Keratinocyte (primary cell): ENCODE data around the gene TMEM151A. TPM values are rescaled to one million over a fixed set of nuclear protein-coding genes. Genes with fewer than 3 reads are reported as not detected.

Experiments
- DNase-seq: peaks from one replicate; pipeline ENCODE4 v3.0.0-alpha.2; 2011; ENCODE audit warnings: low read depth, missing footprints, low spot score
- FAIRE-seq: peaks from 2 replicates; lab custom pipeline; 2011; peaks lifted over from hg19 to GRCh38; lab: Jason Lieb, UNC
- H2AFZ ChIP-seq: 2 replicates; pipeline ENCODE4 v1.6.0; 2012; ENCODE audit warnings: low read length, control low read depth, inconsistent platforms; ENCODE audit not compliant: control insufficient read depth
- H3K27ac ChIP-seq: 2 replicates; pipeline ENCODE4 v1.5.1; 2011; ENCODE audit warnings: low read length; ENCODE audit not compliant: control insufficient read depth, insufficient read depth
- H3K27me3 ChIP-seq: 3 replicates; pipeline ENCODE4 v1.6.0; 2011; ENCODE audit warnings: low read length; ENCODE audit not compliant: control insufficient read depth, insufficient read depth; ENCODE audit errors: extremely low read depth
- H3K36me3 ChIP-seq, 2 experiments: 2 replicates in 1 of 2; 3 replicates in 1 of 2; pipeline ENCODE4 v1.5.1; 2011; ENCODE audit warnings: low read length in 2 of 2, mild to moderate bottlenecking in 1 of 2; ENCODE audit not compliant: control insufficient read depth in 2 of 2, insufficient read depth in 2 of 2; ENCODE audit errors: extremely low read depth in 1 of 2
- H3K4me1 ChIP-seq: 3 replicates; pipeline ENCODE4 v1.5.1; 2011; ENCODE audit warnings: low read length; ENCODE audit not compliant: control insufficient read depth, insufficient read depth; ENCODE audit errors: extremely low read depth
- H3K4me2 ChIP-seq: 3 replicates; pipeline ENCODE4 v1.6.0; 2011; ENCODE audit warnings: low read depth, low read length; ENCODE audit not compliant: control insufficient read depth, insufficient read depth; ENCODE audit errors: extremely low read depth
- H3K4me3 ChIP-seq, 3 experiments: fragments of 200-600 bp in 1 of 3; sonication (generic) in 1 of 3; 2 replicates in 2 of 3; 3 replicates in 1 of 3; pipeline ENCODE4 v1.5.1; 2011 to 2016; ENCODE audit warnings: low read length in 3 of 3, mild to moderate bottlenecking in 3 of 3, control low read depth in 2 of 3, inconsistent platforms in 1 of 3, low read depth in 1 of 3, mixed read lengths in 1 of 3, mixed run types in 1 of 3, moderate library complexity in 1 of 3; ENCODE audit not compliant: control insufficient read depth in 2 of 3, insufficient read depth in 2 of 3; ENCODE audit errors: extremely low read depth in 1 of 3
- H3K79me2 ChIP-seq: 2 replicates; pipeline ENCODE4 v1.6.0; 2012; ENCODE audit warnings: low read length; ENCODE audit not compliant: control insufficient read depth, insufficient read depth
- H3K9ac ChIP-seq: 3 replicates; pipeline ENCODE4 v1.6.0; 2011; ENCODE audit warnings: low read length; ENCODE audit not compliant: control insufficient read depth, insufficient read depth; ENCODE audit errors: extremely low read depth
- H3K9me1 ChIP-seq: 3 replicates; pipeline ENCODE4 v1.6.0; 2011; ENCODE audit warnings: low read length; ENCODE audit not compliant: control insufficient read depth, insufficient read depth; ENCODE audit errors: extremely low read depth
- H3K9me3 ChIP-seq: 2 replicates; pipeline ENCODE4 v1.5.1; 2012; ENCODE audit warnings: low read depth, low read length; ENCODE audit not compliant: control insufficient read depth
- H4K20me1 ChIP-seq: 3 replicates; pipeline ENCODE4 v1.6.0; 2011; ENCODE audit warnings: low read length; ENCODE audit not compliant: control insufficient read depth, insufficient read depth; ENCODE audit errors: extremely low read depth
- CTCF ChIP-seq, 3 experiments: IDR thresholded peaks in 1 of 3; conservative IDR thresholded peaks in 1 of 3; optimal IDR thresholded peaks in 1 of 3; 2 replicates in 2 of 3; 3 replicates in 1 of 3; pipeline versions ENCODE3 to v1.5.1; 2011; ENCODE audit warnings: low read length in 3 of 3, mild to moderate bottlenecking in 3 of 3, moderate library complexity in 2 of 3, control low read depth in 1 of 3, inconsistent platforms in 1 of 3; ENCODE audit not compliant: insufficient read depth in 2 of 3; ENCODE audit errors: extremely low read depth in 1 of 3
- EZH2 ChIP-seq: IDR thresholded peaks from one replicate; pipeline ENCODE4 v1.6.1; 2012; ENCODE audit warnings: inconsistent platforms, mild to moderate bottlenecking, low read length, moderate library complexity
- dilution Hi-C: fragments of 300-500 bp; cut with MboI; formaldehyde crosslinking; loops from one replicate; pipeline ENCODE4 v1.7.0; 2020; ENCODE audit warnings: low sequenced_read_pairs; ENCODE audit not compliant: extremely low pct_ligation_motif_present
- polyA plus RNA-seq, 5 experiments: library from polyadenylated mRNA; depleted of rRNA in 3 of 5; stranded (reverse) in 3 of 5; stranded (forward) in 1 of 5; unstranded in 1 of 5; fragments of >200 nt; gene quantifications; 1 replicate in 1 of 5; 2 replicates in 3 of 5; 3 replicates in 1 of 5; pipeline versions ENCODE4 v1.2.1 to v1.2.3, GENCODE V29; 2011 to 2012; ENCODE audit warnings: missing spikeins in 2 of 5, low read depth in 1 of 5, low replicate concordance in 1 of 5

Gene TMEM151A
- polyA plus RNA-seq, 1 donor (not counting 4 experiments of a cell fraction or from before 2014, with no cell fraction given), result not detected

GRCh38 chr11:66265531-66266377 is 25.9 kb upstream of the TMEM151A start:
- Histone ChIP-seq H3K9me1 (no peaks in the 10 kb centered on the region), H3K36me3 (peaks cover 36 to 38% of the 10 kb centered on the region in 2 experiments), H3K79me2 (peaks cover 21% of the 10 kb centered on the region), H4K20me1 (peaks cover 2% of the 10 kb centered on the region), H2AFZ (no peak overlapping the region), H3K27ac (no peak overlapping the region), H3K4me3 (no peak overlapping the region), H3K9ac (no peak overlapping the region), H3K4me1 (peaks cover 9% of the 10 kb centered on the region), H3K27me3 (no peaks in the 10 kb centered on the region), H3K4me2 (no peak overlapping the region), H3K9me3 (no peaks in the 10 kb centered on the region)
- dilution Hi-C loops, result no loop called here
- FAIRE-seq, result no peak
- no peak for TF ChIP-seq EZH2
- no peak for TF ChIP-seq CTCF (optimal IDR thresholded peaks at IDR 0.05 in 1 of 3, IDR thresholded peaks at IDR 0.05 in 1 of 3, conservative IDR thresholded peaks at IDR 0.05 in 1 of 3; ENCODE audit: extremely low read depth in 1 of 3, insufficient read depth in 2 of 3, low read length in 3 of 3)
- DNase-seq, result no peak

- dilution Hi-C loops, result no loop called here
- Histone ChIP-seq H3K9me3 (no peaks in the 10 kb centered on the region), H3K4me1 (peaks cover 9% of the 10 kb centered on the region), H3K27ac (no peak overlapping the region), H3K4me3 (no peak overlapping the region), H3K4me2 (no peak overlapping the region), H3K27me3 (no peaks in the 10 kb centered on the region), H2AFZ (no peak overlapping the region), H3K9ac (no peak overlapping the region), H3K79me2 (peaks cover 24% of the 10 kb centered on the region), H4K20me1 (peaks cover 2% of the 10 kb centered on the region), H3K36me3 (peaks cover 32 to 35% of the 10 kb centered on the region in 2 experiments), H3K9me1 (no peaks in the 10 kb centered on the region)
- no peak for FAIRE-seq
- DNase-seq, result no peak
- TF ChIP-seq EZH2 (no peak), CTCF (optimal IDR thresholded peaks at IDR 0.05 in 1 of 3, IDR thresholded peaks at IDR 0.05 in 1 of 3, conservative IDR thresholded peaks at IDR 0.05 in 1 of 3; ENCODE audit: extremely low read depth in 1 of 3, insufficient read depth in 2 of 3, low read length in 3 of 3) (no peak)
These were observed 25.2 kb upstream of the TMEM151A start for GRCh38 chr11:66266378-66267038.
